MM.1S (cell line): ENCODE measurements around the gene KDM4C.

ENCODE experiments used
- CTCF ChIP-seq: fragments of 300-600 bp; sonication (generic); IDR thresholded peaks from 2 replicates; pipeline ENCODE4 v1.5.1; 2016; ENCODE audit warnings: antibody characterized with exemption, low read length, mixed read lengths
- EZH2 ChIP-seq: fragments of 300-600 bp; sonication (generic); optimal IDR thresholded peaks from 2 replicates; pipeline ENCODE3; 2017; ENCODE audit warnings: low read depth, mild to moderate bottlenecking, antibody characterized with exemption, low read length, mixed read lengths
- EZH2phosphoT487 ChIP-seq: fragments of 300-600 bp; sonication (generic); IDR thresholded peaks from 2 replicates; pipeline ENCODE4 v1.6.1; 2018; ENCODE audit warnings: antibody characterized with exemption, low read length

- TF ChIP-seq CTCF (no peak), EZH2 (no peak), EZH2phosphoT487 (no peak)
Measured at GRCh38 chr9:6922680-6923079, 164.9 kb downstream of the KDM4C start.
